ENCODE results near the gene S100A14. TPM values are rescaled to one million over a fixed set of nuclear protein-coding genes. Genes with fewer than 3 reads are reported as not detected.

Gene S100A14
- total RNA-seq, 2 donors from 2014 or later, result 13.5 to 25.0 TPM

DNA sequence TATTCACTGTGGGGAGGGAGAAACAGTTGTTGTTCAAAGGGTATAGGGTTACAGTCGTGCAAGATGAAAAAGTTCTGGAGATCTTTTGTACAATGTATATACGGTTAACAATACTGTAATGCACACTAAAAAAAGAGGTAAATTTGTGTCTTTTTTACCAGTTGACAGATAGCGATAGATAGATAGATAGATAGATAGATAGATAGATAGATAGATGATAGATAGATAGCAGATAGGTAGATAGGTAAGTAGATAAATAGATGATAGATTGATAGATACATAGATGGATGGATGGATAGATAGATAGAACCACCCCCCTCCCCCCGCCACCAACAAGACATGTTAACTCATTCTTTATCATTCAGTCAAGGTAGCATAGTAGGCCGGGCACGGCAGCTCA lies 13.4 kb downstream of the S100A14 start:
- Histone ChIP-seq H3K36me3 (peaks cover 0 to 6% of the 10 kb centered on the region in 2 donors), H3K9me3 (no peaks in the 10 kb centered on the region), H3K27me3 (replicated peaks; ENCODE audit: insufficient read depth) (no peaks in the 10 kb centered on the region), H3K27ac (no peak overlapping the region), H3K4me3 (no peak overlapping the region), H3K4me1 (replicated peaks) (no peaks in the 10 kb centered on the region)
- TF ChIP-seq POLR2AphosphoS5 (IDR thresholded peaks at IDR 0.05) (no peak), POLR2A (IDR thresholded peaks at IDR 0.05) (no peak), CTCF (IDR thresholded peaks at IDR 0.05) (no peak)
- WGBS, result 94% methylated on average over 6 of the region's 6 CpGs
- DNase-seq (ENCODE audit: low spot score), result no peak
- intact Hi-C loops (cut with DNase I), result no loop called here

GRCh38 chr1:153599847-153600246 lies 16.3 kb downstream of the S100A14 start:
- TF ChIP-seq POLR2A (IDR thresholded peaks at IDR 0.05) (no peak), CTCF (IDR thresholded peaks at IDR 0.05) (no peak), POLR2AphosphoS5 (IDR thresholded peaks at IDR 0.05) (no peak)
- DNase-seq (ENCODE audit: low spot score), result no peak

GRCh38 chr1:153598309-153599172 lies 17.6 kb downstream of the S100A14 start:
- H3K4me1 ChIP-seq (replicated peaks), result no peaks in the 10 kb centered on the region
- no peak for DNase-seq (ENCODE audit: low spot score)
- WGBS, result 75% methylated on average over 7 of the region's 7 CpGs
- no peaks in the 10 kb centered on the region for H3K9me3 ChIP-seq
- TF ChIP-seq POLR2A (IDR thresholded peaks at IDR 0.05) (no peak), CTCF (IDR thresholded peaks at IDR 0.05) (no peak), POLR2AphosphoS5 (IDR thresholded peaks at IDR 0.05) (no peak)
- no peaks in the 10 kb centered on the region for H3K27me3 ChIP-seq (replicated peaks; ENCODE audit: insufficient read depth)
- H3K4me3 ChIP-seq, result no peak overlapping the region
- intact Hi-C loops (cut with DNase I), result no loop called here
- no peak overlapping the region for H3K27ac ChIP-seq
- H3K36me3 ChIP-seq, result no peaks in the 10 kb centered on the region

More at GRCh38 chr1:153599847-153600246, 16.3 kb downstream of the S100A14 start:
- H3K27me3 ChIP-seq (replicated peaks; ENCODE audit: insufficient read depth), result no peaks in the 10 kb centered on the region
- intact Hi-C loops (cut with DNase I), result no loop called here
- H3K4me3 ChIP-seq, result no peak overlapping the region
- no peaks in the 10 kb centered on the region for H3K36me3 ChIP-seq
- H3K9me3 ChIP-seq, result no peaks in the 10 kb centered on the region
- 88% methylated on average over 7 of the region's 7 CpGs for WGBS
- no peak overlapping the region for H3K27ac ChIP-seq
- no peaks in the 10 kb centered on the region for H3K4me1 ChIP-seq (replicated peaks)

GRCh38 chr1:153597206-153597605 lies 18.9 kb downstream of the S100A14 start:
- WGBS, result 85% methylated on average over 6 of the region's 6 CpGs
- H3K4me1 ChIP-seq (replicated peaks), result no peaks in the 10 kb centered on the region
- H3K4me3 ChIP-seq, result no peak overlapping the region
- H3K27me3 ChIP-seq (replicated peaks; ENCODE audit: insufficient read depth), result no peaks in the 10 kb centered on the region
- intact Hi-C loops (cut with DNase I), result no loop called here
- no peak for DNase-seq (ENCODE audit: low spot score)
- H3K36me3 ChIP-seq, result no peaks in the 10 kb centered on the region
- H3K9me3 ChIP-seq, result no peaks in the 10 kb centered on the region
- H3K27ac ChIP-seq, result no peak overlapping the region
- TF ChIP-seq POLR2A (IDR thresholded peaks at IDR 0.05) (no peak), CTCF (IDR thresholded peaks at IDR 0.05) (no peak), POLR2AphosphoS5 (IDR thresholded peaks at IDR 0.05) (no peak)

DNA sequence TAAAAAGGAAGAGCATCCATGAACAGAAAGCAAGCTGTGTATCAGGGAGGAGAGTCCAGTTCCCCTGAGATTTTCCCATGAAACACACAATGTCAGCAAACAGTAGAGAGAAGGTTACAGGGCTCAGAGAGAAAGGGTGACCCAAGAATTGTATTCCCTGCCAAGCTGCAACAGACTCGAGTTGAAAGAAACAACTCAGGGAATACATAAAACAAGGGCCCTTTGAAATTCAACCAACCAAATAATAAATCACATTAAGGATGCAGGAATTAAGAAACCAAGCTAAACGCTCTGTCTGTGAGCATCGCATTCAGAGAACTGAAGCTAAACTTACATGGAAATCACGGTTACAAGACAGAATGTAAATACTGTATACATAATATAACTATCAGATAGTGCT lies 23.4 kb downstream of the S100A14 start:
- 31% methylated on average over 4 of the region's 4 CpGs for WGBS
- Histone ChIP-seq H3K4me3 (no peak overlapping the region), H3K4me1 (replicated peaks) (no peaks in the 10 kb centered on the region), H3K9me3 (no peaks in the 10 kb centered on the region), H3K27me3 (replicated peaks; ENCODE audit: insufficient read depth) (no peaks in the 10 kb centered on the region), H3K36me3 (no peaks in the 10 kb centered on the region), H3K27ac (no peak overlapping the region)
- intact Hi-C loops (cut with DNase I), result no loop called here
- no peak for DNase-seq (ENCODE audit: low spot score)
- no peak for TF ChIP-seq POLR2AphosphoS5 (IDR thresholded peaks at IDR 0.05)
- TF ChIP-seq CTCF (IDR thresholded peaks at IDR 0.05), result no peak
- no peak for TF ChIP-seq POLR2A (IDR thresholded peaks at IDR 0.05)

Measured in prostate gland (tissue), 2 donors.